Osteocyte (in vitro differentiated cells): ENCODE measurements around the gene MOGAT3. TPM values are rescaled to one million over a fixed set of nuclear protein-coding genes. Genes with fewer than 3 reads are reported as not detected.

Source experiments
- DNase-seq: peaks from one replicate; pipeline ENCODE4 v3.0.0; 2021; ENCODE audit warnings: mixed read lengths; ENCODE audit not compliant: unreplicated experiment; ENCODE audit errors: extremely low spot score
- H3K27ac Mint-ChIP-seq: one replicate; pipeline ENCODE4 v1.8.0; 2021; ENCODE audit warnings: mild to moderate bottlenecking, mixed read lengths; ENCODE audit not compliant: unreplicated experiment
- H3K27me3 Mint-ChIP-seq: one replicate; pipeline ENCODE4 v1.8.0; 2021; ENCODE audit warnings: mixed read lengths; ENCODE audit not compliant: unreplicated experiment
- H3K36me3 Mint-ChIP-seq: one replicate; pipeline ENCODE4 v1.8.0; 2021; ENCODE audit warnings: mixed read lengths; ENCODE audit not compliant: unreplicated experiment
- H3K4me1 Mint-ChIP-seq: one replicate; pipeline ENCODE4 v1.8.0; 2021; ENCODE audit warnings: mixed read lengths; ENCODE audit not compliant: unreplicated experiment
- H3K4me3 Mint-ChIP-seq: one replicate; pipeline ENCODE4 v1.8.0; 2021; ENCODE audit warnings: mild to moderate bottlenecking, moderate library complexity, mixed read lengths; ENCODE audit not compliant: unreplicated experiment
- H3K9me3 Mint-ChIP-seq: one replicate; pipeline ENCODE4 v1.8.0; 2021; ENCODE audit warnings: mixed read lengths; ENCODE audit not compliant: unreplicated experiment
- CTCF ChIP-seq: fragments of 200-600 bp; sonication (generic); IDR thresholded peaks from 2 replicates; pipeline ENCODE4 v1.5.0; 2021; ENCODE audit warnings: antibody characterized with exemption, mild to moderate bottlenecking, moderate library complexity
- total RNA-seq: library from RNA; stranded (reverse); gene quantifications from 2 replicates; pipeline ENCODE4 v1.2.1, GENCODE V29; 2021

MOGAT3 gene
- total RNA-seq, 1 donor from 2014 or later = not detected

GRCh38 chr7:101237206-101238067 is 36.6 kb upstream of the MOGAT3 start, which contains the start of gene CLDN15:
TSS of gene CLDN15 (minus strand) at chr7:101237802. CDS start at chr7:101237581, 221 bp downstream.
- Mint-ChIP-seq H3K4me1 (peaks cover 3% of the 10 kb centered on the region), H3K4me3 (no peak within 1 kb of the TSS), H3K9me3 (no peaks in the 10 kb centered on the region), H3K27ac (no peak within 1 kb of the TSS), H3K36me3 (peaks cover 11% of the 10 kb centered on the region), H3K27me3 (no peaks in the 10 kb centered on the region)
- TF ChIP-seq CTCF = no peak
- DNase-seq = no peak

- no peak for TF ChIP-seq CTCF
- Mint-ChIP-seq H3K27me3 (no peaks in the 10 kb centered on the region), H3K4me1 (peaks cover 2% of the 10 kb centered on the region), H3K27ac (no peak overlapping the region), H3K4me3 (no peak overlapping the region), H3K9me3 (no peaks in the 10 kb centered on the region), H3K36me3 (peaks cover 11% of the 10 kb centered on the region)
- no peak for DNase-seq
These were observed 35.5 kb upstream of the MOGAT3 start for GRCh38 chr7:101236292-101236835.

GRCh38 chr7:101235522-101235921 is 34.7 kb upstream of the MOGAT3 start:
- no peak for DNase-seq
- Mint-ChIP-seq H3K4me3 (no peak overlapping the region), H3K27me3 (no peaks in the 10 kb centered on the region), H3K36me3 (peaks cover 10% of the 10 kb centered on the region), H3K27ac (no peak overlapping the region), H3K9me3 (no peaks in the 10 kb centered on the region), H3K4me1 (peaks cover 2% of the 10 kb centered on the region)
- TF ChIP-seq CTCF = no peak

- Mint-ChIP-seq H3K4me1 (peaks cover 2% of the 10 kb centered on the region), H3K27ac (no peak overlapping the region)
- DNase-seq = no peak
These were observed 34.2 kb upstream of the MOGAT3 start for GRCh38 chr7:101235050-101235449.

More at GRCh38 chr7:101235050-101235449, 34.2 kb upstream of the MOGAT3 start:
- Mint-ChIP-seq H3K4me3 (no peak overlapping the region), H3K36me3 (peaks cover 7% of the 10 kb centered on the region), H3K27me3 (no peaks in the 10 kb centered on the region), H3K9me3 (no peaks in the 10 kb centered on the region)
- TF ChIP-seq CTCF = peak; percentile 38
